GM19468 (cell line): Measurements from ENCODE around the gene POLA2.

Experiments
- ATAC-seq: cut with Tn5 transposase; IDR thresholded peaks from one replicate; pipeline ENCODE4 v1.9.1; 2021; ENCODE audit warnings: mild to moderate bottlenecking, moderate library complexity, moderate number of reproducible peaks; ENCODE audit not compliant: unreplicated experiment; ENCODE audit errors: extremely low read depth

Gene POLA2

GRCh38 chr11:65303555-65303954, 41.8 kb downstream of the POLA2 start:
- ATAC-seq, result no peak

DNA sequence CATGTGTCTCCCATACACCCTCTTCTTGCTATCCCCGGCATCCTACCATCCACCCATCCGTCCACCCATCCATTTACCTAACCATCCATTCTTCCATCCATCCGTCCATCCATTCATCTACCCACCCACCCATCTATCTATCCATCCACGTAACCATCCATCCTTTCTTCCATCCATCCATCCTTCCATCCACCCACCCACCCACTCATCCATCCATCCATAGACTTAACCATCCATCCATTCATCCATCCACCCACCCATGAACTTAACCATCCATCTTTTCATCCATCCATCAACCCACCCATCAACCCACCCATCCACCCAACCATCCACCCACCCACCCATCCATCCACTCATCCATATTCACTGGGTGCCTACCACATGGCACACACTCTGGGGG, 42.3 kb downstream of the POLA2 start:
- ATAC-seq, result no peak

- ATAC-seq, result no peak
Measured at GRCh38 chr11:65304613-65305012, 42.9 kb downstream of the POLA2 start.

DNA sequence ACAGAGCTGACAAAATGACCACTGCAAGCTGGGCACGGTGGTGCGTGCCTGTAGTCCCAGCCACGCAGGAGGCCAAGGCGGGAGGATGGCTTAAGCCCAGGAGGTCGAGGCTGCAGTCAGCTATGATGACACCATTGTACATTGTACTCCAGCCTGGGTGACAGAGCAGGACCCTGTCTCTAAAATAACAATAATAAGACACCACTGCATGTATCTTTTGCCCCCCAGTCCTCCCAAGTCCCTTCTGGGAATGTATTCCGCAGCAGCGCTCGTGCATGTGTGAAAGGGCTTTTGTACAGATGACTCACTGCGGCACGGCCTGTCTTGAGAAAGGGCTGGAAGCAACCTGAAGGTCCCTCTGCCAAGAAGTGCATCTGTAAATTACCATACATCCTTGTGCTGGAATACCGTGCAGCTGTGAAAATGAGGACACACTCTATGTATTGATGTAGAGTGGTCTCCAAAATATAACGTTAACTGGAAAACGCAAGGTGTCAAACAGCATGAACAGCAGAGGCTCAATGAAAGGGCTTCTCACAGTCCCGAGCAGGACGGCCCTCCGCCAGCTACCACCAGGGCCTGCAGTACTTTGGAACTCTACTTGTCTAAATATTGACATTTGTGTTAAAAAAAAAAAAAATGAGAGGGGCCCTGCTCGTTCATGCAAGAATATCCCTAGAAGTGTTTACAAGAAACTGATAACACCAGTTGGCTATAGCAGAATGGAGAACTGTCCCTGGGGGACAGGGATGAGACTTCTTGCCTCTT, 43.9 kb downstream of the POLA2 start:
- ATAC-seq, result no peak

DNA sequence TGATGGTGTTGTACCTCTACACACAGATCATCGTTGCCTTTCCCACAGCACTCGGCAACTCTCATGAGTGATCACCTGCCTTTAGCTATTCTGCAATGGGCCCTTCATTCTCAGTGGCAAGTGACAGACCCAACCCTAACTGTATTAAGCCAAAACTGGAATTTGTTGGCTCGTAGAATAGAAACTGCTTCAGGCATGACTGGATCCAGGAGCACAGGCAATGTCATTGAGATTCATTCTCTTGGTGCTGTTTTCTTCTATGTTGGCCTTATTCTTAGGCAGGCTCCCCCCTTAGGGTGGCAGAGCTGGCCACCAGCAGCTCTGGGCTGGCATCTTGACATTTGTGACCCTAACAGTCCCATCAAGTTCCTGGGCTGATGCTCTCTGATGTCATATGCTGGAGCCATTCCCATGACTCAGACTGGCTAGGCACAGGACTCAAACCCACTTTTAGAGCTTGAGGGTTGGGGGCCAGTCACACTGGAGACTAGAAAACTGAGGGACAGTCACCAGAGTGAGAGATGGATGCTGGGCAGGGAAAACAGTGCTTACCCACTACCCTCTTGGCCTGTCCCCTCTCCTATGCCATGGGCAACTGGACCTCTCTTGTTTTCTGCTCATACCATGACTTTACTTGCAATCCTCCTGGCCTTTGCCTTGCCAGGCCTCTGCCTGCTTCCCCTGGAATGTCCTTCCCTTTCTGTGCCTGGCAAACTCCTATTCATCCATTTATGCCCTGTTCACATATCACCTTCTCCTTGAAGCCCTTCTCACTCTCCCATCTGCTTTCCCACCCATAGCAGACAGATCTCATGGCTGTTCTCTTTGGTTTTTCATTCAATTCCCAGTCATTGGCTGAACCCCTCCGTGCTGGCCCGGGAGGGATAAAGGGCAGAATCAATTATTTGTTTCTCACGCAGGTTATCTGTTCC, 45.8 kb downstream of the POLA2 start:
- no peak for ATAC-seq

- no peak for ATAC-seq
Measured at GRCh38 chr11:65308281-65308891, 46.6 kb downstream of the POLA2 start.

- ATAC-seq, result no peak
Measured at GRCh38 chr11:65309006-65309405, 47.2 kb downstream of the POLA2 start.

DNA sequence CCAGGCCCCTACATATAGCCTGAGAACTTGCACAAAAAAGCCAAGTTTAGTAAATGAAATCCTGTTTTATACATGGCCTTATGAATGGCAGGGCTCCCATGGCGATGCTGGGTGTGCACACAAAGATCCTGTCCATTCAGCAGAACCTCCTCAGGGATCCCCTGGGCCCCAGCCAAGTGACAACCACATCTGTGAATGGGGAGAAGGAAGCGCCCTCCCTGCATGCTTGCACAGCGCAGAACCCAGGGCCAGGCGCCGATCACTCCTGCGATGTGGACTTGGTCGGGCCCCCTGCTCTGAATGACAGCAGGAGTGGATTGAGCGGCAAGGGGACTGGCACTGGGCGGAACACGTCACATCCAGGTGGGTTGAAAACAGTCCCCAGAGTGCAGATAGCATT, 48.5 kb downstream of the POLA2 start:
- no peak for ATAC-seq

GRCh38 chr11:65310736-65311135, 49.0 kb downstream of the POLA2 start:
- no peak for ATAC-seq

- no peak for ATAC-seq
Measured at GRCh38 chr11:65311170-65311678, 49.5 kb downstream of the POLA2 start.

- peak; percentile 30 for ATAC-seq
Measured at GRCh38 chr11:65314501-65315203, 52.9 kb downstream of the POLA2 start, which contains the start of gene CDC42EP2. TSS of gene CDC42EP2 (plus strand) at chr11:65314866. CDS start at chr11:65320899, 6,033 bp downstream.

DNA sequence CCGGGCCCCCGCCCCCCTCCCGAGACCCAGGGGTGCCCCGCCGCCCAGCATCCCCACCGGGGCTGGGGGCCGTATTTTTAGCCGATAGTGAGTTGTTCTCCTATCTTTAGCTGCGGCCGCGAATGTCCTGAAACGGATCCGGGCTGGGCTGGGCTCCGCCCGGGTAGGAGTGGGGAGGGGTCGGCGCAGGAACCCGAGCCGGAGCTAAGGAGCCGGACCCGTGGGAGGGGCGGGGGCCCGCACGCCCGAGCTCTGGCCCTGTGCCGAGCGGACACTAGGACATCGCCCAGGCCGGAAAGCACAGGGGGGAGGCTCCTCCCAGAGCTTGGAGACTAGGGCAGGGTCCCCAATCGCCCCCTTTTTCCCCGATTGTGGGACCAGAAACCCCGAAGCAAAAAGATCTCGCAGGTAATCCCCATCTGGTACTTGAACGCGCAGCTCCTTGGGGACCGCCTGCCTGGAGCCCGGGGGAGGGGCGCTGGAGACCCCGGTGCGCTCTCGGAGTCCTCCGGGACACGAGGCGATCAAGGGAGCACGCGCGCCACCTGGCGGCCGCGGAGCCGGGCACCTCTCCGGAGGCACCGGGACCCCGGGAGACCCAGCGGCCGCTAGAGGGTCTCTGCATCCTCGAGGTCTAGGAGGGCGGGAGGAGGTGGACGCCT, 53.6 kb downstream of the POLA2 start:
- ATAC-seq, result no peak

GRCh38 chr11:65315866-65316226, 54.1 kb downstream of the POLA2 start:
- no peak for ATAC-seq

DNA sequence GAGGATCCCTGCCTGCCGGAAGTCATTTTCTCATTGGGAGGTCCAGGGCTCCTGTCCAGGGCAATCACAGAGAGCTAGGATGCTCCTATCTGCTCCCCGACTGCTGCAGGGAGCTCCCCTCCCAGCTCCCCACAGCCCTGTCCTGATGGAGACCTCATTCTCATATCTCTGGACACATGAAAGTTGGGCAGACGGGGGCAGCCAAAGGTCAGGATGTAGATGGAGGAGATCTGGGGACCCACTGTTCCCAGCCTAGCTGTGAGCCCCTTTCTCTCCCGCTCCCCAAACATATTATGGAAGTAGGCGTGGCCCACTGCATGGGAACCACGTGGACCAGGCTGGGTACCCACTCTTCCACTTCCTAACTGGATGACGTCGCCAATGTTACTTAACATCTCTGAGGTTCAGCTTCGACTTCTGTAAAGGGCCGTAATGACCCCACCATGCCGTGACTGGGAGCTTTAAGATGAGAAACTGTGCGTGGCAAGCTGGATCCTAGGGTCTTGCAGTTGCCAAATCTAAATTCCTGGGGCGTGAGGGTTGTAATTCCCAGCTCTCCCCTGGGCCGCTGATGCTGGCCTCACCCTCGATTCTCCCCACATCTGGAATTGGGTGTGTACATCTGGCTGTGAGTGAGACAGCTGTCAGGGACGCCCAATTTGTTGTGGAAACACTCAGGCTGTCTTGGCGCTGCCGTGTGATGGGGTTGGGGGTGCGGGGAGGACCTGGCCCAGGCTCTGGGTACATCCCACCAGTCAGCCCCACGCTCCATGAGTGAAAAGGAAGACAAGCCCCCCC, 54.7 kb downstream of the POLA2 start:
- ATAC-seq, result no peak

DNA sequence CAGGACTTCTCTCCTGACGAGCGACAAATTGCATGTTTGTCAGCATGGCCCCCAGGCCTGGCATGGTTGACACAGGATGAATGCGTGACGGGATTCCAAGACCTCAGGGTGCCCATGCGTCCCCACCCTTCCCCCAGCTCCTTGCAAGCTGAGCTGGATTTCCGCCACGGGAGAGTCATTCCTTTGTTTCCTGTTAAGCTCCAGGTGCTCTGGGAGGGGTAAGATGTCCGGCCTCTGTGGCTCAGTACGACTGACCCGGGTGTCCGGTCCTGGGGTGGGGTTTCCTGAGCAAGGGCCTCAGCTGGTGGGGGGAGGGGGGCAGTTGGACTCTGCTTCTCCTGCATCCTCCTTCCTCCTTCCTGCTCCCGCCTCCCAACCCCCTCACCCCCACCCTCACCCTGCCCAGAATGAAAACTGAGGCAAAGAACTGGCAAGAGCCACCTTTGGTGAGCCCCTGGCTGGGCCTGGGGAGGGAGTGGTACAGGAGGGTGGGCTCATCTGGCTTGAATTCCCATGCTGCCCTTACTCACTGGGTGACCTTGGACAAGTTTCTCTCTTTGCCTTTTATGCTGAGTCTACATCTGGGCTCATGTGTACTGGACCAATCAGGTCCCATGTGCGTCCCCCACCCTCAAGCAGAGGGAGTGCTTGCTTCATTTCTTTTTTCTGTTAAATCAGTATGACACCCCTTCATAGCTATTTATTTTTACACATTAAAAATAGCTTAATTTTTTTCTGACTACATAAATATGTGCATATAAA, 55.4 kb downstream of the POLA2 start:
- ATAC-seq, result no peak

DNA sequence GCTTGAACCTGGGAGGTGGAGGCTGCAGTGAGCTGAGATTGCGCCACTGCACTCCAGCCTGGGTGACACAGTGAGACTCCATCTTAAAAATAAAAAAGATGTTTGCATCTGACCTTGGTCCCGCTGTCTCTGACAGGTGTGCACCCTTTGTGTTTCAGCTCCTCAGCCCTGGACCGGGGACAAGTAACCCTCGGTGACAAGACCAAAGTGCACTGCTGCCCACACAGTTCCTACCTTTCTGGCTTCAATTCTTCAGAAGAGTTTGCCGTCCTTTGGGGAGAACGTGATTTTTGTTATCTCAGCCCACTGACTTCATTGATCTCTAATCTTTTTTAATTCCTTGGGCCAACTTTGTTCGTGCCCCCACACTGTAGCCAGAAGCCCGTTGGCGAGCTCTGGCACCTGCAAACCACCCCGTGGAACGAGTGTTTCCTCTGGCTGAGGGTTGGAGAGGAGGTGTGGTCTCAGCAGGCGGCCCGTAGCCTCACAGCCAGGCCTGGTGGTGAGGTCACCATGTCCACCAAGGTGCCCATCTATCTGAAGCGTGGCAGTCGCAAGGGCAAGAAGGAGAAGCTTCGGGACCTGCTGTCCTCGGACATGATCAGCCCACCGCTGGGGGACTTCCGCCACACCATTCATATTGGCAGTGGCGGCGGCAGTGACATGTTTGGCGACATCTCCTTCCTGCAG, 58.8 kb downstream of the POLA2 start:
- ATAC-seq, result no peak

GRCh38 chr11:65321076-65321475, 59.3 kb downstream of the POLA2 start:
- no peak for ATAC-seq
